ENCODE results near the gene TMEM120B.

- TF ChIP-seq EZH2phosphoT487 (IDR thresholded peaks at IDR 0.05; ENCODE audit: borderline replicate concordance, low read length): no peak
- TF ChIP-seq CTCF (IDR thresholded peaks at IDR 0.05; ENCODE audit: low read depth, low read length, poor library complexity, severe bottlenecking): no peak
Measured at GRCh38 chr12:121827351-121828099, 115.0 kb downstream of the TMEM120B start.

Measured in DOHH2 (cell line).